SK-N-MC (cell line): ENCODE measurements around the gene DMWD.

Source experiments
- EZH2 ChIP-seq: fragments of 200-600 bp; sonication (generic); IDR thresholded peaks from one replicate; pipeline ENCODE4 v1.6.1; 2017; ENCODE audit warnings: antibody characterized with exemption
- POLR2AphosphoS5 ChIP-seq: IDR thresholded peaks from 2 replicates; pipeline ENCODE4 v1.6.1; 2012; ENCODE audit warnings: mild to moderate bottlenecking, low read depth, low read length, borderline replicate concordance

DNA sequence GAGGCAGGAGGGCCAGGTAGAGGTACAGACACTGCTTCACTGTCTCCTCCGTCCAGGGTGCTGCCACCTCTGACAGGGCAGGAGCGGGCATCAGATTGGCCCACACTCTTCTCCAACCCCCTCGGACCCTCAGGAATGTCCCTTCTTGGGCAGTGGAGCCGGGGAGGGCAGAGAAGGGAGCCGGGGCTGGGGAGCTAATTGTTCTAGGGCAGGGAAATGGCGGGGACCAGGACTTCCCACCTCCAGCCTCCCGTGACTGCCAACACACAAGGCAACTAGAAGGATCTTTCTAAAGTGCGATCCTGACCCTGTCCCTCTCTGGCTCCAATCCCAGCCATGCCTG is 32.6 kb upstream of the DMWD start:
- TF ChIP-seq POLR2AphosphoS5, result no peak
- no peak for TF ChIP-seq EZH2
